Breast epithelium (tissue), 4 donors: ENCODE measurements around the gene PPP6R1. TPM values are rescaled to one million over a fixed set of nuclear protein-coding genes. Genes with fewer than 3 reads are reported as not detected.

Experiments
- DNase-seq, 2 donors: peaks; one replicate each; pipeline ENCODE4 v3.0.0-alpha.2; 2019; ENCODE audit warnings: low spot score in 2 of 2
- H3K27ac ChIP-seq, 2 donors: fragments of 200-600 bp; sonication (generic) in 1 of 2; one replicate each; pipeline ENCODE4 v1.5.1; 2016 to 2019; ENCODE audit warnings: mild to moderate bottlenecking in 1 of 2
- H3K27me3 ChIP-seq, 2 donors: fragments of 200-600 bp; sonication (generic) in 1 of 2; one replicate each; pipeline versions ENCODE4 v1.5.1 to v1.6.0; 2017 to 2019; ENCODE audit warnings: control low read depth in 1 of 2, mild to moderate bottlenecking in 1 of 2
- H3K36me3 ChIP-seq: fragments of 200-600 bp; one replicate; pipeline ENCODE4 v1.5.1; 2019
- H3K4me1 ChIP-seq, 2 donors: fragments of 200-600 bp; sonication (generic); one replicate each; pipeline ENCODE4 v1.5.1; 2016 to 2019; ENCODE audit warnings: control low read depth in 1 of 2
- H3K4me3 ChIP-seq, 3 donors: fragments of 200-600 bp; sonication (generic); 1 replicate in 2 of 3; 2 replicates in 1 of 3; pipeline ENCODE4 v1.5.1; 2016 to 2019; ENCODE audit warnings: mild to moderate bottlenecking in 3 of 3, moderate library complexity in 2 of 3
- H3K9me3 ChIP-seq, 2 donors: fragments of 200-600 bp; sonication (generic) in 1 of 2; one replicate each; pipeline ENCODE4 v1.5.1; 2016 to 2019; ENCODE audit warnings: control low read depth in 1 of 2
- POLR2A ChIP-seq: fragments of 450-650 bp; IDR thresholded peaks from one replicate; pipeline ENCODE4 v1.6.1; 2016; ENCODE audit warnings: antibody characterized with exemption, mild to moderate bottlenecking, moderate library complexity
- POLR2AphosphoS5 ChIP-seq, 3 donors: sonication (generic); formaldehyde crosslinking; IDR thresholded peaks; one replicate each; pipeline ENCODE4 v1.6.1; 2017; ENCODE audit warnings: antibody characterized with exemption in 3 of 3
- intact Hi-C: fragments of 100-400 bp; cut with DNase I; formaldehyde crosslinking; loops from one replicate; pipeline ENCODE4 v1.15.1; 2023; ENCODE audit warnings: low total_unique reads
- total RNA-seq, 3 donors: library from RNA; depleted of rRNA; stranded (reverse); fragments of >200 nt; gene quantifications; one replicate each; pipeline ENCODE4 v1.1.0, GENCODE V29; 2016
- TF ChIP-seq, protein P1 (sequence below), 3 donors: fragments of 450-650 bp; IDR thresholded peaks; one replicate each; pipeline ENCODE4 v1.5.1; 2016 to 2017; ENCODE audit warnings: antibody characterized with exemption in 3 of 3, mild to moderate bottlenecking in 3 of 3, moderate library complexity in 3 of 3

Gene PPP6R1
- total RNA-seq, 3 donors from 2014 or later, result 23.8 to 31.5 (median 28.2) TPM

DNA sequence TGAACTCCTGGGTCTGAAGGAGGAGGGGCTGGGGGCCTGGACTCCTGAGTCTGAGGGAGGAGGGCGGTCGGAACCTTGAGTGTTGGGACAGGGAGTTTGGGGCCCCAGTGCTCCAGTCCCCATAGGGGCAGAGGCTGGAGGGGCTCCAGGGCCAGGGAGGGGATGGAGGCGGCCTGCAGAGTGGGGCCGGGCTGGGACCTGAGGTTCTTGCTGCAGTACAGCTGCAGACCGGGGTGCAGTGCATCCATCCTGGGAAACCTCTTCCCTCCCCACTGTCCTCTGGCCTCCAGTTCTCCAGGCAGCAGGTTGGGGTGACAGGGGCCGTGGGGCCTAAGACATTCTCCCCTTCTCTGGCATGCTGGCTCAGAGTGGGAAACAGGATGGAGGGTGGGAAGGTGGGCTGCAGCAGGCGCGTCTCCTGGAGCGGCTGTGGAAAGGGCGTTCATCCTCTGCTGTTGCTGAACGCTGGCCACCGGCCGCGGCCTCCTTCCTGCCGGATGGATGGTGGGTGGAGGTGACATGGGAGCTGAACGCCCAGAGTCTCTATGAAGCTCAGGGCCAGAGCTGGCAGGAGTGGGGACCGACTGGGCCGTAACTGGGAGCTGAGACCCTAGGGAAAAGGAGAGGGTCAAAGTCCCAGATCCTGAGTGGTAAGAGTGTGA lies 26.5 kb upstream of the PPP6R1 start:
- Histone ChIP-seq H3K9me3 (no peaks in the 10 kb centered on the region), H3K4me3 (peak overlapping the region in 2 of 3 donors; percentile 64 to 86), H3K4me1 (no peaks in the 10 kb centered on the region), H3K27ac (peak overlapping the region; percentile 21 to 94), H3K36me3 (no peaks in the 10 kb centered on the region), H3K27me3 (no peaks in the 10 kb centered on the region)
- TF ChIP-seq, protein P1, sequence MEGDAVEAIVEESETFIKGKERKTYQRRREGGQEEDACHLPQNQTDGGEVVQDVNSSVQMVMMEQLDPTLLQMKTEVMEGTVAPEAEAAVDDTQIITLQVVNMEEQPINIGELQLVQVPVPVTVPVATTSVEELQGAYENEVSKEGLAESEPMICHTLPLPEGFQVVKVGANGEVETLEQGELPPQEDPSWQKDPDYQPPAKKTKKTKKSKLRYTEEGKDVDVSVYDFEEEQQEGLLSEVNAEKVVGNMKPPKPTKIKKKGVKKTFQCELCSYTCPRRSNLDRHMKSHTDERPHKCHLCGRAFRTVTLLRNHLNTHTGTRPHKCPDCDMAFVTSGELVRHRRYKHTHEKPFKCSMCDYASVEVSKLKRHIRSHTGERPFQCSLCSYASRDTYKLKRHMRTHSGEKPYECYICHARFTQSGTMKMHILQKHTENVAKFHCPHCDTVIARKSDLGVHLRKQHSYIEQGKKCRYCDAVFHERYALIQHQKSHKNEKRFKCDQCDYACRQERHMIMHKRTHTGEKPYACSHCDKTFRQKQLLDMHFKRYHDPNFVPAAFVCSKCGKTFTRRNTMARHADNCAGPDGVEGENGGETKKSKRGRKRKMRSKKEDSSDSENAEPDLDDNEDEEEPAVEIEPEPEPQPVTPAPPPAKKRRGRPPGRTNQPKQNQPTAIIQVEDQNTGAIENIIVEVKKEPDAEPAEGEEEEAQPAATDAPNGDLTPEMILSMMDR (IDR thresholded peaks at IDR 0.05), result no peak
- TF ChIP-seq POLR2AphosphoS5 (IDR thresholded peaks at IDR 0.05) (no peak), POLR2A (no peak)
- no peak for DNase-seq
- intact Hi-C loops, result no loop called here

DNA sequence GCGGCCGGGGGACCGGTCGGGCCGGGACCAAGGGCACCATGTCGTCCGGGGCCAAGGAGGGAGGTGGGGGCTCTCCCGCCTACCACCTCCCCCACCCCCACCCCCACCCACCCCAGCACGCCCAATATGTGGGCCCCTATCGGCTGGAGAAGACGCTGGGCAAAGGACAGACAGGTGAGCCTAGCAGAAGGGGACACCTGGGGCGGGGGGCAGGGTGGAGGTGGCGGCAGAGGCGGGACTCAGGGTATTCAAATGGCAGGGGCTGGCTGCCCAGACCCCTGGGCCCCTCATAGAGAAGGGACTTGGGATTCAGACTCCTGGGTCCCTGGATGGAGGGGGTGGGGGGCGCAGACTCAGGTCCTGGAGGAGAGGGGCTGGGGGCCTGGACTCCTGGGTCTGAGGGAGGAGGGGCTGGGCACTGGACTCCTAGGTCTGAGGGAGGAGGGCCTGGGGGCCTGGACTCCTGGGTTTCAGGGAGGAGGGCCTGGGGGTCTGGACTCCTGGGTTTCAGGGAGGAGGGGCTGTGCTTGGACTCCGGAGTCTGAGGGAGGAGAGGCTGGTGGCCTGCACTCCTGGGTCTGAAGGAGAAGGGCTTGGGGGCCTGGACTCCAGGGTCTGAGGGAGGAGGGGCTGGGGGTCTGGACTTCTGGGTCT lies 25.7 kb upstream of the PPP6R1 start:
- Histone ChIP-seq H3K36me3 (no peaks in the 10 kb centered on the region), H3K27ac (peak overlapping the region; percentile 81 to 94), H3K4me1 (no peaks in the 10 kb centered on the region), H3K9me3 (no peaks in the 10 kb centered on the region), H3K4me3 (peak overlapping the region; percentile 27 to 86 (median 64)), H3K27me3 (no peaks in the 10 kb centered on the region)
- intact Hi-C loops, result no loop called here
- DNase-seq, result no peak
- TF ChIP-seq POLR2A (no peak), POLR2AphosphoS5 (IDR thresholded peaks at IDR 0.05) (no peak)
- TF ChIP-seq, protein P1 (IDR thresholded peaks at IDR 0.05), result no peak

DNA sequence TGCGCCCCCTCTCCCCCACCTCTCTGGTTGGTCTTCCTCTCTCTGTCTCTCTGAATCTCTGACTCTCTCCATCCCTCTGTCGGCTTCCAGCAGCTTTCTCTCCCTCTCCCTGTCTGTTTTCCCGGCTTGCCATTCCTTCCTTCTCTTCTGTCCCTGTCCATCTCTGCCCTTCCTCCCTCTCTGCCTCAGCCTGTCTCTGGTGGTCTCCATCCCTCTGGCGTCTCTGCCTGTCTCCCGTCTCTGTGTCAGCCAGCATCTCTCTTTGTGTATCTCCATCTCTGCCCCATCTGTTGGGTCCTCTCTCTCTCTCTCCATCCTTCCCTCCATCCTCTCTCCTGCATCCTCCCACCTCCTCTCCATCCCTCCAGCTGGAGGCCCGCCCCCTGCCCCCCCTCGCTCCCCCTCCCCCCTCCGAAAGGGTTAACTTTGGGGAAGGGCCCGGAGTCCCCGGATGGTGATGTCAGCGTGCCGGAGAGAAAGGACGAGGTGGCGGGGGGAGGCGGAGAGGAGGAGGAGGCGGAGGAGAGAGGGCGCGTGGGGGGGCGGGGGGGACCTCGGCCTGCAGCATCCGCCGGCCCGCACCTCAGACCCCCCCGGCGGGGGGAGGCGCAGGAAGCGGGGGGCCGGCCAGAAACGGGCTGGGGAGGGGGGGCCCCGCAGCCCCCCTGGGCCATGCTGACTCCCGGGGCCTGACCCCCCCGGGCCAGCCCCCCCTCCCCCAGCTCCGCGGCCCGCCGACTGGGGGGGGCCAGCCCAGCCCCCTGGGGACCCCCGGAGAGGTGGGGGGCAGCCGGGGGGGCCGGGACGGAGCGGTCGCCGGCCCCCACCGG lies 24.9 kb upstream of the PPP6R1 start, which contains the start of gene BRSK1:
TSS of gene BRSK1 (plus strand) at position 450 of the 830 bp plus-strand sequence. CDS start 446 bp downstream, outside the sequence.
- intact Hi-C loops, result no loop called here
- no peaks in the 10 kb centered on the region for H3K4me1 ChIP-seq
- TF ChIP-seq, protein P1 (IDR thresholded peaks at IDR 0.05), result no peak
- TF ChIP-seq POLR2A (no peak), POLR2AphosphoS5 (IDR thresholded peaks at IDR 0.05) (no peak)
- H3K36me3 ChIP-seq, result no peaks in the 10 kb centered on the region
- peak within 1 kb of the TSS; percentile 27 to 86 (median 64) for H3K4me3 ChIP-seq
- H3K27me3 ChIP-seq, result no peaks in the 10 kb centered on the region
- no peaks in the 10 kb centered on the region for H3K9me3 ChIP-seq
- DNase-seq, result no peak
- H3K27ac ChIP-seq, result peak within 1 kb of the TSS; percentile 81 to 94

DNA sequence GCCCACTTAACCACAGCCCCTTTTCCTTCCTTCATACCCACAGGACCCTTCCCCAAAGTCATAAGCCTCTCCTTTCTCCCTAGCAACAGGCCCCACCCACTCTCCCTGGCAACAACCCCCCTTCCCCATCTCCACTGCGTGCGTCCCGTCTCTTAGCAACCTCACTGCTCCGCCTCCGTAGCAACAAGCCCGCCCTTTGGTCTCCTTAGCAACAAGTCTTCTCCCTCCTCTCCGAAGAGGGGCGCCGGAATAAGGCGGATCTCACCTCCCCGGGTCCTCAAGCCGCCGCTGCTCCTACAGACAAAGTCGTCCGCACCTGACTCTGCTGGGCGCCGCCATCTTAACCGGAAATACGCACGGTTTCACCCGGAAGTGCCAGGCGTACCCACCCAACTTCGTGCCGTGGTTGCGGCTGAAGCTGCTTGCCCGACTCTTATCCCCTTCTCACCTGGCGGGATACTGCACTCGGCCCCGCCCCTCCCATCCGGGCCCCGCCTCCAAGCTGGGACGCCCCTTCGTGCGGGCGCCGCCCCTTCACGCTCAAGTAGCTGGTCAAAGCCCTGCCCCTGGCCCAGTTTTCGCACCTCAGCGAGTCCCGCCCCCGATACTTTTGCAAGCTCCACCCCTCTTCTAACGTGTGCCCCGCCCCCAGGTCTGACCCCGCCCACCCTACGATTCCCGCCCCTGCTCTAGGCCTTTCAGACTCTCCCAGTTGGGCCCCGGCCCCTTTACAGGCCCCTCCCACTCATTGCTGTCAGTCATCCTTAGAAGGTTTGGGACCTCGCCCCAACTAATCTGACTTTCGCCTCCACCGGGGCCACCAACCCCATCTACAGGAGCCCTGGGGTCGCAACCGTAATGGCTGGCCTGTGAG lies 21.2 kb upstream of the PPP6R1 start, which contains the start of gene HSPBP1:
TSS of gene HSPBP1 (minus strand) at position 341 of the 874 bp plus-strand sequence. CDS start 502 bp downstream, outside the sequence.
- H3K27ac ChIP-seq, result peak within 1 kb of the TSS; percentile 84 to 85

More for the DNA sequence above, 21.2 kb upstream of the PPP6R1 start, which contains the start of gene HSPBP1:
- Histone ChIP-seq H3K4me3 (peak within 1 kb of the TSS; percentile 58 to 82 (median 80)), H3K27me3 (no peaks in the 10 kb centered on the region), H3K36me3 (no peaks in the 10 kb centered on the region), H3K4me1 (no peaks in the 10 kb centered on the region), H3K9me3 (no peaks in the 10 kb centered on the region)
- intact Hi-C loops, result no loop called here
- DNase-seq, result peak; percentile 93 to 97
- TF ChIP-seq, protein P1 (IDR thresholded peaks at IDR 0.05), result no peak
- TF ChIP-seq POLR2AphosphoS5 (IDR thresholded peaks at IDR 0.05), result peak; percentile 72 to 87 (median 77)
- TF ChIP-seq POLR2A, result no peak
